Heart right ventricle (tissue), 16 donors: ENCODE results near the gene LRMDA. TPM values are rescaled to one million over a fixed set of nuclear protein-coding genes. Genes with fewer than 3 reads are reported as not detected.

Experiments used
- ATAC-seq, 8 donors: fragments of 200-7000 bp; cut with Tn5 transposase; one replicate each; pipeline ENCODE4 v1.9.1; 2020; ENCODE audit warnings: mild to moderate bottlenecking in 8 of 8, moderate library complexity in 8 of 8, moderate number of reproducible peaks in 1 of 8
- DNase-seq, 2 donors: peaks; one replicate each; pipeline ENCODE4 v3.0.0-alpha.2; 2020
- H3K27ac ChIP-seq, 10 donors: fragments of 200-600 bp; sonication (generic) in 2 of 10; one replicate each; pipeline versions ENCODE4 v1.5.0 to v1.8.0; 2020 to 2022; ENCODE audit warnings: mild to moderate bottlenecking in 3 of 10
- H3K27me3 ChIP-seq, 7 donors: fragments of 200-600 bp; one replicate each; pipeline ENCODE4 v1.8.0; 2021 to 2022; ENCODE audit warnings: mild to moderate bottlenecking in 2 of 7
- H3K36me3 ChIP-seq, 9 donors: fragments of 200-600 bp; sonication (generic) in 1 of 9; one replicate each; pipeline versions ENCODE4 v1.5.0 to v1.8.0; 2020 to 2022; ENCODE audit warnings: mild to moderate bottlenecking in 2 of 9
- H3K4me1 ChIP-seq, 9 donors: fragments of 200-600 bp; sonication (generic) in 1 of 9; one replicate each; pipeline versions ENCODE4 v1.5.0 to v1.8.0; 2020 to 2022; ENCODE audit warnings: mild to moderate bottlenecking in 4 of 9
- H3K4me3 ChIP-seq, 10 donors: fragments of 200-600 bp; sonication (generic) in 2 of 10; one replicate each; pipeline versions ENCODE4 v1.5.0 to v1.8.0; 2020 to 2022; ENCODE audit warnings: mild to moderate bottlenecking in 7 of 10, moderate library complexity in 2 of 10
- H3K9me3 ChIP-seq, 11 donors: fragments of 200-600 bp in 10 of 11; sonication (generic) in 2 of 11; one replicate each; pipeline versions ENCODE4 v1.5.0 to v1.8.0; 2013 to 2022; ENCODE audit warnings: mild to moderate bottlenecking in 2 of 11, control low read depth in 1 of 11, moderate library complexity in 1 of 11
- CTCF ChIP-seq, 9 donors: fragments of 200-600 bp; sonication (generic) in 2 of 9; IDR thresholded peaks; one replicate each; pipeline versions ENCODE4 v1.5.0 to v1.8.0; 2021 to 2022; ENCODE audit warnings: antibody characterized with exemption in 9 of 9, mild to moderate bottlenecking in 5 of 9, moderate library complexity in 1 of 9
- WGBS, 2 donors: extraction: QIAGEN DNeasy Blood & Tissue Kit; methylation state at CpG; one replicate each; pipeline ENCODE4 v1.1.7; 2013; ENCODE audit warnings: inconsistent platforms in 1 of 2; 5-methylcytosine and 5-hydroxymethylcytosine counted together
- intact Hi-C, 10 donors: fragments of 100-400 bp; cut with DNase I; formaldehyde crosslinking; loops; one replicate each; pipeline versions ENCODE4 v1.11.1 to v1.14.2; 2022
- polyA plus RNA-seq, 2 donors: library from polyadenylated mRNA; stranded (reverse); fragments of 200-250 nt; gene quantifications; one replicate each; pipeline ENCODE4 v1.2.3, GENCODE V29; 2013
- total RNA-seq, 10 donors: library from RNA; stranded (reverse); fragmentation: NEBNext Ultra II Directional in 3 of 10; extraction: Animal tissue kit (Norgen Biotek cat#: 25700) in 3 of 10; gene quantifications; one replicate each; pipeline versions ENCODE4 v1.2.1 to v1.2.4, GENCODE V29; 2021 to 2023
- donor health status: Arrhythmogenic right ventricular cardiomyopathy.
- donor health status: ischemic (EF 13 %, LVEDD 7.1; RV severe dilation, severe dysfunction).
- donor health status: healthy with polysubstance abuse.
- donor health status: DM: no; HTN: yes; CAD: no.
- donor health status: DM: no; HTN: no; CAD: no.
- donor health status: ischemic (EF 25% LVEDD 6.9; RV normal size, moderate dysfunction).
- donor health status: ischemic (EF 25% LVEDD 5.7; RV mildly dilated, moderate dysfunction).
- donor health status: healthy.
- donor health status: DM: yes; HTN: yes; CAD: no.
- donor health status: Ischemic cardiomyopathy.
- donor health status: ischemic (EF 35%, LVEDD 5.7; RV mildly dilated, moderate dysfunction).
- donor health status: nonischemic (EF 11% LVEDD 7.7; RV severe dilation, severe dysfunction).
- donor health status: DM: yes; HTN: yes; CAD: no.
- donor health status: PGD.
- donor health status: ischemic (EF 29% LVEDD 5.4; RV normal size, mild dysfunction).
- donor health status: nonischemic (EF 23%, LVEDD 6.1; RV moderate dilation, normal function).

The LRMDA gene
- total and polyA plus RNA-seq, 12 donors, result 4.0 to 59.8 (median 12.7) TPM

DNA sequence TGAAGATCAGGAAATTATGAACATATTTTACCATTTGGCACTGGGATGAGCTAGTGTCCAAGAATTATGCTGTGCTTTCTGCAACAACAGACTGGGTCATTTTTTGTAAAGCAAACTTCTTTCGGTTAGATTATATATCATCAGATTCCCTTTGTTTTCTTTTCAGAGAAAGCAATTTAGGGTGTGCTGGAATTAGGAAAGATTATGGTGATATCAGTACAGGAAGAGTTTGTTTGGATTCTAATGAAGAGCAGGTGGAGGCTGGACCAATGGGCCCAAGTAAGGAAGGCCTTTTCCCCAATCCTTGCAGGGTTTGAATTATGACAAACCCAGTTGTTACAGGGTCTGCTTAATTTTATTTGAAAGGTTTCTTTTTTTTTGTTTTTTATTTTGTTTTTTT is 1113.4 kb downstream of the LRMDA start:
- H3K27ac ChIP-seq, result no peak overlapping the region
- H3K9me3 ChIP-seq, result no peaks in the 10 kb centered on the region
- no peaks in the 10 kb centered on the region for H3K36me3 ChIP-seq
- peaks cover 0 to 15% (median 0%) of the 10 kb centered on the region in 9 donors for H3K4me1 ChIP-seq
- no peak overlapping the region for H3K4me3 ChIP-seq
- no peak for TF ChIP-seq CTCF (IDR thresholded peaks at IDR 0.05)
- ATAC-seq (no peak), DNase-seq (no peak)
- intact Hi-C loops, result loop anchor here (5.0 to 10.0 kb wide), 15 partner anchors 102 to 1150 kb away; partner anchors contain the start of gene ZNF503 (in 4 of the 10)
- no peaks in the 10 kb centered on the region for H3K27me3 ChIP-seq
- WGBS, 2 donors, result 53 to 61% methylated on average over 1 of the region's 1 CpG

- H3K4me1 ChIP-seq, result peaks cover 0 to 15% (median 0%) of the 10 kb centered on the region in 9 donors
- intact Hi-C loops, result loop anchor here (2.0 to 10.0 kb wide), 16 partner anchors 104 to 1152 kb away; partner anchors contain the start of gene ZNF503 (in 4 of the 10)
- 71% methylated on average over 2 of the region's 2 CpGs for WGBS, 2 donors
Observed at GRCh38 chr10:76546411-76546810, 1115.0 kb downstream of the LRMDA start.

GRCh38 chr10:76547352-76547972 is 1116.0 kb downstream of the LRMDA start:
- Histone ChIP-seq H3K4me1 (peaks cover 0 to 15% (median 0%) of the 10 kb centered on the region in 9 donors), H3K27me3 (no peaks in the 10 kb centered on the region), H3K36me3 (no peaks in the 10 kb centered on the region), H3K27ac (no peak overlapping the region), H3K9me3 (no peaks in the 10 kb centered on the region), H3K4me3 (peak overlapping the region in 1 of 10 donors; percentile 12)
- intact Hi-C loops, result loop anchor here (2.0 to 10.0 kb wide), 16 partner anchors 105 to 1153 kb away; partner anchors contain the start of gene ZNF503 (in 4 of the 10)
- DNase-seq, result peak; percentile 56 to 89
- peak; percentile 72 to 91 (median 83) for TF ChIP-seq CTCF (IDR thresholded peaks at IDR 0.05)
- peak; percentile 56 to 78 (median 72) for ATAC-seq
- 26 to 30% methylated on average over 11 of the region's 11 CpGs for WGBS, 2 donors

More at GRCh38 chr10:76546411-76546810, 1115.0 kb downstream of the LRMDA start:
- Histone ChIP-seq H3K36me3 (no peaks in the 10 kb centered on the region), H3K4me3 (no peak overlapping the region), H3K9me3 (no peaks in the 10 kb centered on the region), H3K27ac (no peak overlapping the region), H3K27me3 (no peaks in the 10 kb centered on the region)
- no peak for DNase-seq
- no peak for TF ChIP-seq CTCF (IDR thresholded peaks at IDR 0.05)
- ATAC-seq, result no peak

- ATAC-seq (no peak), DNase-seq (no peak)
- intact Hi-C loops, result loop anchor here (5.0 to 10.0 kb wide), 15 partner anchors 106 to 1154 kb away; partner anchors contain the start of gene ZNF503 (in 4 of the 10)
- Histone ChIP-seq H3K4me3 (no peak overlapping the region), H3K27ac (no peak overlapping the region), H3K4me1 (peaks cover 0 to 21% (median 2%) of the 10 kb centered on the region in 9 donors), H3K27me3 (no peaks in the 10 kb centered on the region), H3K36me3 (no peaks in the 10 kb centered on the region), H3K9me3 (no peaks in the 10 kb centered on the region)
- TF ChIP-seq CTCF (IDR thresholded peaks at IDR 0.05), result no peak
- WGBS, 2 donors, result 98 to 100% methylated on average over 1 of the region's 1 CpG
Observed at GRCh38 chr10:76548716-76549115, 1117.3 kb downstream of the LRMDA start.
